22Rv1 (cell line): ENCODE data around the gene TMPRSS7.

Experiments
- H3K27ac ChIP-seq: fragments of 450-650 bp; 2 replicates; pipeline ENCODE4 v1.5.1; 2017
- CTCF ChIP-seq: fragments of 450-650 bp; IDR thresholded peaks from 2 replicates; pipeline ENCODE4 v1.5.1; 2017; ENCODE audit warnings: mild to moderate bottlenecking
- ZFX ChIP-seq: fragments of 450-650 bp; IDR thresholded peaks from 2 replicates; pipeline ENCODE4 v1.6.1; 2017; ENCODE audit warnings: antibody characterized with exemption, borderline replicate concordance

The TMPRSS7 gene, protein sequence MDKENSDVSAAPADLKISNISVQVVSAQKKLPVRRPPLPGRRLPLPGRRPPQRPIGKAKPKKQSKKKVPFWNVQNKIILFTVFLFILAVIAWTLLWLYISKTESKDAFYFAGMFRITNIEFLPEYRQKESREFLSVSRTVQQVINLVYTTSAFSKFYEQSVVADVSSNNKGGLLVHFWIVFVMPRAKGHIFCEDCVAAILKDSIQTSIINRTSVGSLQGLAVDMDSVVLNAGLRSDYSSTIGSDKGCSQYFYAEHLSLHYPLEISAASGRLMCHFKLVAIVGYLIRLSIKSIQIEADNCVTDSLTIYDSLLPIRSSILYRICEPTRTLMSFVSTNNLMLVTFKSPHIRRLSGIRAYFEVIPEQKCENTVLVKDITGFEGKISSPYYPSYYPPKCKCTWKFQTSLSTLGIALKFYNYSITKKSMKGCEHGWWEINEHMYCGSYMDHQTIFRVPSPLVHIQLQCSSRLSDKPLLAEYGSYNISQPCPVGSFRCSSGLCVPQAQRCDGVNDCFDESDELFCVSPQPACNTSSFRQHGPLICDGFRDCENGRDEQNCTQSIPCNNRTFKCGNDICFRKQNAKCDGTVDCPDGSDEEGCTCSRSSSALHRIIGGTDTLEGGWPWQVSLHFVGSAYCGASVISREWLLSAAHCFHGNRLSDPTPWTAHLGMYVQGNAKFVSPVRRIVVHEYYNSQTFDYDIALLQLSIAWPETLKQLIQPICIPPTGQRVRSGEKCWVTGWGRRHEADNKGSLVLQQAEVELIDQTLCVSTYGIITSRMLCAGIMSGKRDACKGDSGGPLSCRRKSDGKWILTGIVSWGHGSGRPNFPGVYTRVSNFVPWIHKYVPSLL

GRCh38 chr3:112034436-112034835 lies at the start of gene TMPRSS7:
TSS of gene TMPRSS7 (plus strand) at chr3:112034736. CDS start at chr3:112034846, 110 bp downstream.
- TF ChIP-seq CTCF (no peak), ZFX (no peak)
- no peak within 1 kb of the TSS for H3K27ac ChIP-seq

GRCh38 chr3:111986800-111987199 lies 47.7 kb upstream of the TMPRSS7 start:
- no peak overlapping the region for H3K27ac ChIP-seq
- TF ChIP-seq ZFX = no peak
- no peak for TF ChIP-seq CTCF

DNA sequence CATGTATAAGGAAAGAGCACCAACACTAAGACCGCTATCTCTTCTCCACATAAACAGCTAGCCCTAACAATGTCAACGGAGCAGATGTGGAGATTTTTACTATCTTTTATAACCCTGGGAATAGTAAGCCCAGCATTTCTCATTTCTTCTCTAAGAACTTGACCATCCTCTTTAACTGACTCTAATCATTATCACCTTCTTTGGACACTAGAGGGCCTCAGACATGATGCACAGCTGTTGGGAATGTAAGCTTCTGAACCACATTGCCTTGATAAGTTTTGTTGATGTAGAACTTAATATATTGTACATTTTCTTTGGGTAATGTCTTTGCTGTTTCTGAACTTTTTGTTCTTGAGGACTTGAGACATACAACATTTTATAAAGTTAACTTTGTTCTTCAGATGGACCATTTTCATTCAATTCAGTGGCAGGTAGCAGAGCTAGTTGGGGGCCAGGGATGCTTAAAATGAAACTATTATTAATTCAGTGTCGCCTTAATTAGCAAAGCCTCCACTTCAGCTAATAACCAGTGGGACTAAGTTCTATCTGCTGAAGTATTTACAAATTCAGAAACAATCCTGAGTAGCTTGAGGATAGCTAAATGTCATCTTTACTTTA lies 45.4 kb upstream of the TMPRSS7 start:
- TF ChIP-seq CTCF = peak; percentile 90
- TF ChIP-seq ZFX = no peak
- H3K27ac ChIP-seq = no peak overlapping the region; the same call in 1 of the 2 replicates

GRCh38 chr3:111993038-111993437 lies 41.5 kb upstream of the TMPRSS7 start:
- no peak overlapping the region for H3K27ac ChIP-seq
- TF ChIP-seq ZFX (no peak), CTCF (no peak)

- H3K27ac ChIP-seq = no peak within 1 kb of the TSS
- no peak for TF ChIP-seq ZFX
- TF ChIP-seq CTCF = no peak
Observed at GRCh38 chr3:111998636-111999483, 35.7 kb upstream of the TMPRSS7 start, which contains the start of gene TAGLN3. TSS of gene TAGLN3 (plus strand) at chr3:111998922. CDS start at chr3:111999423, 501 bp downstream.

DNA sequence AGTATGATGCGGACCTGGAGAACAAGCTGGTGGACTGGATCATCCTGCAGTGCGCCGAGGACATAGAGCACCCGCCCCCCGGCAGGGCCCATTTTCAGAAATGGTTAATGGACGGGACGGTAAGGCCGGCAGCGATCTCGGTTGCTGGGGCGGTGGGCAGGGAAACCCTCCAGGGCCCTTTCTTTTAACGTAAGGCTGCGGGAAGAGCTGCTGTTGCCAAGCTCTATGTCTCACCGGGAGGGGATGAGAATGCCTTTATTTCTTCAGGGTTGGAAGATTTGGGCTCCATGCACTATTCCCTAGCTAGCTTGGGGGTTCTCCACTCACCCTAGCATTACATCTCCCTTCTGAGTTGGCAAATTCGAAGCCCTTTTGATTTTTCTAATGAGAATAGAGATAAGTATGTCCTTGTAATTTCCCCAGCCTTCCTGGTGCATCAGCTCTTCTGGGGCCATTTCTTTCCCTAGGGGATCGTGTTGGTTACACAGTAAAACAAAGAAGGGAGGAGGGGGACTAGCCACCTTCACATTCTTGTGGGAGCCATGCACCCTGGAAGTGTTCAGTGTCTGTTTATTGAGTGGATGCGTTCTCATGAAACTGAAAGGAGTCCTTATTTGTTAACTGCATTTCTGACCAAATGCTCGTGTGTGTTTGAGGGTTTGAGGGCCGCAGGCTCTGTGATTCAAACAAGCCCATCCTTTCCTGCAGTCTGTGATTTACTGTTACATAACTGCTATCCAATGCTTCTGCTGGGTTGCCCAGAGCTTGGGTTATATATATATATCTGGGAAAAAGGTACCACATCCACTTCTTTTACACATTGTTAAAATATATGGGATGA lies 34.8 kb upstream of the TMPRSS7 start:
- TF ChIP-seq ZFX (no peak), CTCF (no peak)
- no peak overlapping the region for H3K27ac ChIP-seq
